GM08714 (cell line): Measurements from ENCODE around the gene TYMP.

Experiments
- H3K4me3 ChIP-seq: fragments of 200-500 bp; sonication (Bioruptor generic); 2 replicates; pipeline ENCODE4 v1.5.1; 2014; ENCODE audit warnings: mild to moderate bottlenecking, low read length, inconsistent platforms
- ZNF274 ChIP-seq: IDR thresholded peaks from 2 replicates; pipeline ENCODE4 v1.6.1; 2012; ENCODE audit warnings: mild to moderate bottlenecking, low read depth, low read length

The TYMP gene, protein sequence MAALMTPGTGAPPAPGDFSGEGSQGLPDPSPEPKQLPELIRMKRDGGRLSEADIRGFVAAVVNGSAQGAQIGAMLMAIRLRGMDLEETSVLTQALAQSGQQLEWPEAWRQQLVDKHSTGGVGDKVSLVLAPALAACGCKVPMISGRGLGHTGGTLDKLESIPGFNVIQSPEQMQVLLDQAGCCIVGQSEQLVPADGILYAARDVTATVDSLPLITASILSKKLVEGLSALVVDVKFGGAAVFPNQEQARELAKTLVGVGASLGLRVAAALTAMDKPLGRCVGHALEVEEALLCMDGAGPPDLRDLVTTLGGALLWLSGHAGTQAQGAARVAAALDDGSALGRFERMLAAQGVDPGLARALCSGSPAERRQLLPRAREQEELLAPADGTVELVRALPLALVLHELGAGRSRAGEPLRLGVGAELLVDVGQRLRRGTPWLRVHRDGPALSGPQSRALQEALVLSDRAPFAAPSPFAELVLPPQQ

DNA sequence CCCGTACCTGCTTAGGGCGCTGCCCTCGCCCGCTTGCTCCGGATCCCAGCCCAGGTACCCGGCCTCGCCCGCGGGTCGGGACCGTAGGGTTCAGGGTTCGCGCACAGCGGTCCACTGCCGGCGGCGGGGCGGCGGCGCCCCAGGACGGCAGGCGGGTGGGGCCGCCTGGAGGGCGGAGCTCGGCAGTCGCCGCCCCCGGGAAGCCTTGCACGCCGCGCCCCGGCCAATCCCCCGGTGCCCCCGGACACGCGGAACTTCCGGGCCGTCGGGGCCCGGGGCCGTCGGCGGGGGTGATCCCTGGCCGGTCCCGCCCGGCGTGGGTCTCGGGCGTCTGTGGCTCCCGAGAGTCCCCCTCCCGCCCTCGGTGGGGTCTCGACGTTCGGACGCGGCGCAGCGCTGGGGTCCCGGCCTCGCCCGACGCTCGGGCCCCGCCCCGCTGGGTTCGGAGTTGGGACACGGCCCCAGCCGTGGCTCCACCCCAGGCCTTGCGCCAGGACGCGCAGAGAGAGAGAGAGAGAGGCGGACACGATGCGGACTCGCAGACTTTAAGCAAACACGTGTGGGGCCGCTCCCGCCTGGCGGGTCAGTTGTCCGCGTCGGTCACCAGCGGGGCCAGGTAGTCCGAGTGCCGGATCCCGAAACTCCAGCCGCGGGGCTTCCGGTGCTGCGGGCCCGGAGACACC lies at the start of gene TYMP:
Gene TYMP, minus strand, starts transcription at position 116 of the 683 bp plus-strand sequence. CDS start 303 bp downstream, outside the sequence.
- TF ChIP-seq ZNF274: no peak
- H3K4me3 ChIP-seq: peak within 1 kb of the TSS; percentile 79

DNA sequence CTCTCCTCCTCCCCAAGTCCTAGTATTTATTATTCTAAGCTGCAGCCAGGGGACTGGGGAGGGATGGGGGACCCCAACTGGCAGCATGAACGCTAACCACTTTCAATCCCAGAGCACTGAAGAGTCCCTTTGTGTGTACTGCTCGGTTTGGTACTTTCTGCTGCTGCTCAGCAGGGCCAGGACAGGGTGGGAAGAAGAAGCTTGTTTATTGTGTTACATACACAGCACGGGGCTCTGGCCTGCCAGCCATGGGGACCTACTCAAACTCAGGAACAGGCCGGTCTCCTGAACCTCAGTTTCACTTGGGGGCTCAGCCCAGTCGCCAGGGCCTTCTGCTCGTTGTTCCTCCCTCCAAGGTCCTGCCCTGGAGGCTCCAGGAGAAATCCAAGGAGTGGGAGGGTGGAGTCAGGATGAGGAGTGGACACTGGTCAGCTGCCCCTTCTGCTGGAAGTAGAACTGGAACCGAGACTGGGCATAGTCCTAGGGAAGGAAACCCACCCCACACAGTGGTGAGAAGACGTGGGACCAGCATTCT lies 49.0 kb upstream of the TYMP start:
- no peak for TF ChIP-seq ZNF274
- H3K4me3 ChIP-seq: no peak overlapping the region

DNA sequence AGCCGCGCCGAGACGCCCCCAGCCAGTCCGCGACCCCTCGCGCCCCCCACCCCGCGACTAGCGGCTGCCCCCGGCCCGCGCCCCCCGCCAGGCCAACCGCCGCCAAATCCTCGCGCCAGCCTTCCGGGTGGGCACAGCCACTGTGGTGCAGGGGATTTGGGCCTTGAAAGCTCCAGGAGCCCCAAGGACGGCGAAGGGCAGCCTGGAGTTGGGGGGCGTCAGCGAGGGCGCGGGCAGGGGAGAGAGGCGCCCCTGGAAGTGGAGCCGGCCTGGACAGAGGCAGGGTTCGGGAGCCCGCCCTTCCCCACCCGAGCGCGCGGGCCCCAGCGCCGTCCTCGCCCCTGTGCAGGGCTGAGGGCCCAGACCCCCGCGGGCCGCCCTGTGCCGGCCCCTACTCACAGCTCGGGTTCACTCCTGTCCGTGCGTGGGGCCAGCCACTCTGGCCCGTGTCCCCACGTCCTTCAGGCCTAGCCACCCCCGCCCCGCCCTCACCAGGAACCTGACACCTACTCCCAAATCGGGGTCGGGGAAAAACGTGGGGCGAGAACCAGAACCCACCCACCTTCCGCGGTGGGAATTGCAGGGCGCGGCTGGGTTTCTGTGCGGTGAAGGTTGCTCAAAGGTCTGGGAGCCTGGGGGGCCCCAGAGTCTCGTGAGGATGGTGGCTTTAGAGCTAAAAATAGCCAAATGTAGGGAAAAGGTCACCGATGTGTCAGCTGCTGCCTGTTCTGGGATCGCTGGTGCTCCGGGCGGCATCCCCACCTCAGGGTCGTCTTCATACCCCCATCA lies 48.4 kb upstream of the TYMP start, which contains the start of gene CPT1B:
Gene CPT1B, minus strand, starts transcription at position 441 of the 789 bp plus-strand sequence. CDS start 512 bp downstream, outside the sequence.
- no peak for TF ChIP-seq ZNF274
- H3K4me3 ChIP-seq: no peak within 1 kb of the TSS

DNA sequence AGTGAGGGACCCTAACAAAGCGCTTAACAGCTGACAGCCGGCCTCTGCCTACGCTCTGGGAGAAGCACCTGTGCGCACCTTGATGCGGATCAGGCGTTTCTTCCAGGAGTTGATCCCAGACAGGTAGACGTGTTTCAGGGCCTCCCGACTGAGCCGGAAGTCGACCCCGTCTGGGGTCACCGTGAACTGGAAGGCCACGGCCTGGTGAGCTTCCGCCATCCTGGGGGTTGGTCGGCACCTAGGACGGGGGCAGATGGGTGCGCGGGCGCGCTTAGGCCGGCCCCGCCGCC lies 47.8 kb upstream of the TYMP start:
- H3K4me3 ChIP-seq: no peak overlapping the region
- no peak for TF ChIP-seq ZNF274

DNA sequence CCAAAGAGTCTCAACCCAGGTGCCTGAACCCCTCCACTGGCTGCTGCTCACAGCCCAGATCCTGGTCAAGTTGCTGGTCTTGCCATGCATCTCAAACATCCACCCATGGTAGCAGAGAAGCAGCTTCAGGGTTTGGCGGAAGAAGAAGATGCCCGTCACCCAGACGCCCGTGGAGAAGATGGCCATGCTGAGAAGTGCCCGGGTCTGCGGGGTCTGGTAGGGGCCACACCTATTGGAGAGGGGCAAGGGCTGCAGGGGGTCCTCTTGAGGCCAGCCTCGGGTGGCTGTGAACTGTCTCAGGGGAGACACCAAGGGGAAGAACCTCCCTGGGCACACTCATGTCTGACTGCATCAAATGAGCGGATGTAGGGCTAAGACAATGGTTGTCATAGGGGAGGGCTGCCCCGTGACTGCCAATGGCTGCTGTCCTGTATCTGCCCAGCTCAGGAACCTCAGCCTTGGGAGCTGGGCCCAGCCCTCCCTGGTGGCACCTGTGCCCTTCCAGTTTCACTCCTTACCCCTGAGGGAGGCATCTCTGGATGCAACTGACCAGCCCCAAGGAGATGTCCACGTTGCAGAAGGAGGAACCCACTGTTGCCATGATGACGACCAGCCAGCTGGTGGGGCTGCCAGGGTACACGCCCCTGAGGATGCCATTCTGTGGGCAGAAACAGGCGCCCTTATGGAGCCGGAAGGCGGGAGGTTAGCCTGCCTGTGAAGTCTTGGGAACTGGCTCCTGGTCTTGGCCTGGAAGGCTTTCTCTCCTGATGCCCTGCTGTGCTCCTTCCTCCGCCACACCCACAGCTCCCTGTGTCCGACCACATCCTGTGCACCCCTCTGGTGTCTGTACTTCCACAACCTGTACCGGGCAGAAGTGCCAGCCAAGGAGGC lies 47.2 kb upstream of the TYMP start:
- no peak for TF ChIP-seq ZNF274
- no peak overlapping the region for H3K4me3 ChIP-seq

DNA sequence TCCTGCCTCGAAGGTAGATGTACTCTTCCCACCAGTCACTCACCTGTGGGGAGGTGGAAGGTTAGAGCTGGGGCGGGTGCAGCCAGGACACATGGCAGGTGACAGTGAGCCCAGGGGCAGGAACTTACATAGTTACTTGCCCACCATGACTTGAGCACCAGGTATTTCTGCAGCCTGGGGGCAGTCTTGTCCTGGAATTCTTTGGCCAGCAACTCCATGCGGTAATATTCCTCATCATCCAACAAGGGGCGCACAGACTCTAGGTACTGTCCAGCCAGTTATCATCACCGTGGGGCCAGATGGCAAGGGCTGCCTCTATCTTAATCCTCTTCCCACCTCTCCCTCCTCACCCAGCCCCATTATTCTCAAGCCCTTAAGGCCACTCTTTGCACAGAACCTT lies 46.3 kb upstream of the TYMP start:
- no peak for TF ChIP-seq ZNF274
- H3K4me3 ChIP-seq: no peak overlapping the region

DNA sequence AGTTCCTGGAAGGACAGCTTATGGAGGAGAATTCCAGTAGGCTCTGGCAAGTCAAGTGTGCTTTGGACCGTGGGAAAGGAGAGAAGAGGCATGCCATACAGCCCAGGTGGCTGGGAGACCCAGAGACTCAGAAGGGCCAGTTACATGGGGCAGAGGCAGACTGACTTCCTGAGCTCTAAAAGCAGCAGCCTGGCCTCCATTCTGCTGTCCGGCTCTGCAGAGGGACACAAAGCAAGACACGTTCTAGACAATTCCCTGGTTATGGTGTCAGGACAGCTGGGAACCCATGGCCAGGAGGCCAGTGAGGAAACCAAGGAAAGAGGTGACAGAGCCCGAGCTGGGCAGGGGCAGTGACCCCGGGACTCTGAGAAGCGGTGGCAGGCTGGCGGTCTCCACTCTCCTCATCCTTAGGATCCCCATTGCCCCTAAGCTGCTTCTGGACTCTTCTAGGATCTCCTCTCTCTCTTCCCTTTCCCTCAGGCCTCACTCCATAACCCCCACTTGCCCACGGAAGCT lies 45.7 kb upstream of the TYMP start:
- no peak overlapping the region for H3K4me3 ChIP-seq

DNA sequence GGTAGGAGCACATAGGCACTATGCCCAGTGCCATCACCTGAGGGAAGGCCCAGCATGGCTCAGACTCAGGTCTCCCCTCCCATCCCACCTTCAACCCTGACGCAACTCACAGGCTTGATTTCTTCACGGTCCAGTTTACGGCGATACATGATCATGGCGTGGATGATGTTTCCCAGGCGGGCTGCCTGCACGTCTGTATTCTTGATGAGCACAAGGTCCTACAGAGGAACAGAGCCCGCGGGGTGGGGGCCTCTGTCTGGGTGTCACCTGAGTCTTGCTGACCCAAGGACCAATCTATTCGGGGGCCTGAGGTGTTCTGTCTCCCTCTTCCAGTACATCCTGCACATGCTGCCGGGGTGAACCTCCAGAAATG lies 44.6 kb upstream of the TYMP start:
- H3K4me3 ChIP-seq: no peak overlapping the region
- TF ChIP-seq ZNF274: no peak

More for the DNA sequence above, 45.7 kb upstream of the TYMP start:
- no peak for TF ChIP-seq ZNF274

DNA sequence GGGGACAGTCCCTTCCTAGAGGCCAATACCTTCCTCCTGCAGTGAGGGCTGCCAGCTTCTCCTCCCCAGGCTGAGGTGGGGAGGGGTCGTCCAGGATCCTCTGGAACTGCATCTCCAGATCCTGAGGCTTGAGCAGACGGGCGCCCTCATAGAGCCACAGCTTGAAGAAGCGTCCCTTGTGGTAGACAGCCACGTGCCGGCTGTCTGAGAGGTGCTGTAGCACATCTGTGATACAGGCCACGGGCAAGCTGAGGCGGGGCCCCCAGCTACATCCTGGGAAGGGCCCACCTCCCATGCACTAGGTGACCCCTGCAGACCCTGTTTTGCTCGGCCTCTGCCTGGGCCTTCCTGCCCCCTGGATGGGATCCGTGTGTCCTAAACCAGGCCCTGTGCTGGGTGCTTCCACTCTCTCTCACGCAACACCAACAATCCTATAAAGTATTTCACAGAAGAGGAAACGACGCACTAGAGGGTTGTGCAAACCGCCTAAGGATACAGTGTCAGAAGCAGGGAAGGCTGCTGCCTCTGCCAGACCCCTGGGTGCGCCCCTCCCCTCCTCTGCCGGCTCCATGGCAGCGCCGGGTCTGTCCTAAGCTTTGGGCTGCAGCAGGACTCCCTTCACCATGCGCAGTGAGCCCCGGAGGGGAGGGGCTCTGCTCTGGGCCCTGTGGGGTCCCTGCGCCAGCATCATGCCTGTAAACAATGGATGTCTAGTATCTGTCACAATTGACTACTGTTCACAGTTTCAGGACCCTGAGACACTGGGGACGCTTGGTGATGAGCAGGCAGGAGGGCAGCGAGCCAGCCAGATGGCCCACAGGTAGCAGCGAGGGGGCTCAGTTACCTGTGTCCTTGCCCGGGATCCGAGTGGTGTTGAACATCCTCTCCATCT lies 43.9 kb upstream of the TYMP start:
- no peak for TF ChIP-seq ZNF274
- no peak overlapping the region for H3K4me3 ChIP-seq

DNA sequence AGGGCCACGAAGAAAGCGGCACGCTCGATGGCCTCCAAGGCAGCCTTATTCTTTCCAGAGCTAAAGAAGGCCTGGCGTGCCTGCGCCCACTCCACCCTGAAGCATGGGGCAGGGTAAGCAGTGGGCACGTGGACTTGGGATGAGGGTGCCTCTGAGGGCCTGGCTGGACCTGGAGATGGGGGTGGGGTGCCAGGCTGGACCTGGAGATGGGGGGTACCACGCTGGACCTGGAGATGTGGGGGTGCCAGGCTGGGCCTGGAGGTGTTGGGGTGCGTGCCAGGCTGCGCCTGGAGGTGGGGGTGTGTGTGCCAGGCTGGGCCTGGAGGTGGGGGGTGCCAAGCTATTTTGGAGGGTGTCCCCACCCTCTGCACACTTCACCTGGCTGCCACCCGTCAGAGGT lies 43.2 kb upstream of the TYMP start:
- TF ChIP-seq ZNF274: no peak
- no peak overlapping the region for H3K4me3 ChIP-seq

DNA sequence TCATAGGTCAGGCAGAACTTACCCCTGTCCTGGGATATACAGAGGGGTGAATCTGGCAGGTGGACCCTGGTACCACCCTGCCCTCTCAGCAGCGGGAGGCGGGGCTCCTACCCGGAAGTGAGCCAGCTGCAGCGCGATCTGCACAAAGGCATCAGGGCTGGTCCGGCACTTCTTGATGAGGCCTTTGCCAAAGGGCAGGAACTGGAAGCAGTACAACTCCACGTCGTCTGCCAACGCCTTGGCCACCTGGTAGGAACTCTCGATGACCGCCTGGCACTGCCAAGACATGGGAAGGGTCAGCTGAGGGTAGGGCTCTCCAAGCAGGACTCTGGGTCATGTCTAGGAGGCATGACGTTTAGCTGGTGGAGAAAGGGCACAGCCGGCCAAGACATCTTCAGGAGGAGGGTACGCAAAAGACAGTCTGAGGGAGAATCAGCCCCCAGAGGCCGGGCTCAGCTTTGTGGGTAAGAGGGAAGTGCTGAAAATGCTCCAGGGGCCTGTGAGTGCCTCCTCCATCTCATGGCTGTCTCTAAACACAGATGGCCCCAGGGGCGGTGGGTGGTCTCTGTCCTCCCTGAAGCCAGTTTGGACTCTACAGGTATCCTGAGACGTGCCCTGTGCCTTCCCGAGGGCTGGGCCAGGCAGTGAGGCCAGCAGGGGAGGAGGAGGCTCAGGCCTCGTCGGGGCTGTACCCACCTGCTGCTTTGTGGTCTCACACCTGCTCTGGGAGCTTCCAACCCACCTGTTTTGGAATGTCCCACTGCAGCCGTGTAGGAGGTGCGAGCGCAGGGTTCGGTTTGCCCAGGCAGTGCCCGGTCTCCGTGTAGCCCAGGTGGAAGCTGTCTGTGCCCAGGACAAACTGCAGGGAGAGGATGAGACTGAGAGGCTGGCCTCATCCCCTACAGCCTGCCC lies 41.7 kb upstream of the TYMP start:
- no peak overlapping the region for H3K4me3 ChIP-seq
- TF ChIP-seq ZNF274: no peak
